Stimulated activated CD8-positive, alpha-beta memory T cell treated with anti-CD3 and anti-CD28 coated beads, Interleukin-7, amount 100 ng/mL, for 1 hour (primary cell): ENCODE results near the gene SERINC5.

ENCODE experiments used
- DNase-seq, 2 donors: peaks; one replicate each; pipeline ENCODE4 v3.0.0-alpha.2; 2020; ENCODE audit warnings: low read depth in 2 of 2

Gene SERINC5

DNA sequence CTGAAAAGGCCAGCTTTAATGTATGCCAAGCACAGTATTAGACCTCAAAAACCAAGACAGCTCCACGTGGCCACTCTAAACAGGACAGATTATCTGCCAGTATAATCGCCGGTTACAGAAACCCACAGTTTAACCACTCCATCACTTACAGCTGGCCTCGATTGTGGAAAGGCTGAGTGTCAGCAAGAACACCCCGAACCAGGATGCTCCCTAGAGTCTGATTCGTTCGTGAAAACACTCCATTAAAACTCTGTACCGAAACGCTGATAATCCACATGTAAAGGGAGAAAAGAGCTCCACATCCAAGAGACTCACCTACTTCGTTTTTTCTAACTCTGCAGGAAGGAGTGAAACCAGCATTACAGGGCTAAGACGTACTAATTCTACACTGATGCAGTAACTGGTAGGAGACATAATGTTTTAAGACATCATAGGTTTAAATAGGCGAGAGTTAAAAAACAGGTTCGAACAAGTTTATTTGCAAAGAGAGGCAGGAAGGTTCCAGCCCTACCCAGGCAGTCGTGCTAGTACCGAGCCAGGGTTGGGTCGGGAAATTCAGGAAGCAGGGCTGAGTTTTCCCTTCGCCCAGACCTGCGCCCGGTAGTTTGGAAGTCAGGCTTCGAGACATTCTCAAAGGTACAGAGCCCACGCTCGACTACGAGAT lies 949 bp downstream of the SERINC5 start:
- DNase-seq = no peak

DNA sequence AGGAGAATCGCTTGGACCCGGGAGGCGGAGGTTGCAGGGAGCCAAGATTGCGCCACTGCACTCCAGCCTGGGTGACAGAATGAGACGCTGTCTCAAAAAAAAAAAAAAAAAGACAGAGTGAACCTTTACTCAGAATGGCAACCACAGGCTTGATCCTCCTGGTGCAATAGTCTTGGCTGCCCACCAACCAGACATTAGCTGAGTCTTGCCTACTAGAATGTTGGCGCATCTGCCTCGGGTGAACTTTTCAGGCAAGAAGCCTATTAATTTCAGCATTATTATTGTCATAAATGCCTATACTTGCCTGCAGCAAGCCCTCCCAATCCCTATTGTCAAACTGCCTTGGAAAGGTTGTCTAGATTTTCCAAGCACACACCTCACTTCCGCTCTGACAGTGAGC lies 4.2 kb downstream of the SERINC5 start:
- DNase-seq = no peak

DNA sequence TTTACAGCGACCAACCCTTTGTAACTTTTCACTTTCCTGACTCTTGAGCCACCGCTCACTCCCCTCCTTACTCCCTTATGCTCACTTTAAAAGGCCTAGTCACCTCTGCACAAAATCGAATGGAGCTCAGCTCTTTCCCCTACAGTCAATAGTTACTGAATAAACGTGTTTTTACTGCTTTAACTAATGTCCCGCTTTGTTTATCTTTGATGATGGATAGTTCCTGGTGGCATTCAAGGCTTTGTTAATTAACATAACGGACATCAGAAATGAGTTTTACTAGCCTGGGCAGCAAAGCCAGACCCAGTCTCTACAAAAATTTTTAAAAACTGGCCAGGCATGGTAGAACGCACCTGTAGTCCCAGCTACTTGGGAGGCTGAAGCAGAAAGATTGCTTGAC lies 5.0 kb downstream of the SERINC5 start:
- no peak for DNase-seq

DNA sequence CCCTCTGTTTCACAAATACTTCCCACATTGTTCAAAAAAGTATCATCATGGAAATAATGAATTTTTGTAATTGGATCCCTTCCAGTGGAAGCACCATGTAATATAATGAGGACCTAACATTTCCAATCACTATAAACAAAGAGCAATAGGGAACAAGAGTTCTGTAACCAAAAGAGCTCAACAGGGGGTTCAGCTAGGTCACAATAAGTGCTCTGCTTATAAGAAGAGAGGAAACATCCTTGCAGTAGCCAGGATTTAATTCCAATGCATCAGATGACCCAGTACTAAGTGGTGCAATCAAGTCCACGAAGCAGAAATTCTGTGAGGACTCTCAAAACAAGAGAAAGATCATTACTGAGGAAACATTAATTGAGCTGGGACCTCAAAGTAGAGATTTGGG lies 5.9 kb downstream of the SERINC5 start:
- no peak for DNase-seq

DNA sequence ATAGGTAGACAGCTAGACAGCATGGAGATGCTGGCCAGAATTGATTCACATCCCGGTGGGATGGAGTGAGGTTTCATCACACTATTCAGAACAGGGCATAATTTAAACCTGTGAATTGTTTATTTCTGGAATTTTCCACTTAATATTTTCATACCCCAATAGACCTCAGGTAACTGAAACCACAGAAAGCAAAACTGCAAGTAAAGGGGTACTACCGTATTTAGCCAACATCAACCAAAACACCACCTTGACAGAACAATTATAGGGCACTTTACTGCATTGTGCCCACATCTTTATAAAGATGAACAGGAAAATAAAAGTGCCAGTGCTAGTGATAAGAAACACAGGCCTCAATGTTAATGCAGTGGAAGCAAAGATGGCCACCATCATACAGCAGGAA lies 7.5 kb downstream of the SERINC5 start:
- no peak for DNase-seq

DNA sequence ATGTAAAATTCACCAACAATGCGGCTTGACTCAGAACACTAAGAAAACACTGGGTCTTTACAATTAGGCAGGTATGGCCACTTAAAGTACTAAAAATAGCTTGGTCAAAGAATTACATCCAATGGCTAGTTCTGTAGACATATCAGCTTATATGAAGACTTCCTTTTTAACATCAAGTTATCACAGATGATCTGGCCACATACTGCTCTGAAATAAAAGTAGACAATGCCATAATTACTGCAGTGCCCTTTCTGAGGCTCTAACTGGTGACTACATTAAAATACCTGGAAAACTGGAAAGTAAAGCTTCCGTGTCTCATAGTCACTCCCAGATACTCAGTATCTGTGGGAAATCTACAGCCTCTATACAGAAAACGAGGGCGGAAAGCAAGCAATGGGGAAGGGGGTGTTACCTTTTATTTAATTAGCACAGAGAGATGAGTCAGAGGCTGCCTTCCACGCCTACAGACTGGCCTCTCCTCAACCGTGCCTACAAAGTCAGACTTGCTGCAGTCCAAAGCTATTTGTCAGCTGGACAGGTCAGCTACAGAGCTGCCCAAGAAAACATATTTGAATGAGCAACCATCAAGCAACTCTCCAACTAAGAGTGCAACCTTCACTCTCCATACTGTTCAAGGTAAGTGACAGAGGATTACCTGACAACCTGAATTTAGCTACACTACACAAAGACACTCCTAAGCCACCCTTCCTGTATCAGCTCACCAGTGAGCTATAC lies 8.7 kb downstream of the SERINC5 start:
- DNase-seq = no peak

DNA sequence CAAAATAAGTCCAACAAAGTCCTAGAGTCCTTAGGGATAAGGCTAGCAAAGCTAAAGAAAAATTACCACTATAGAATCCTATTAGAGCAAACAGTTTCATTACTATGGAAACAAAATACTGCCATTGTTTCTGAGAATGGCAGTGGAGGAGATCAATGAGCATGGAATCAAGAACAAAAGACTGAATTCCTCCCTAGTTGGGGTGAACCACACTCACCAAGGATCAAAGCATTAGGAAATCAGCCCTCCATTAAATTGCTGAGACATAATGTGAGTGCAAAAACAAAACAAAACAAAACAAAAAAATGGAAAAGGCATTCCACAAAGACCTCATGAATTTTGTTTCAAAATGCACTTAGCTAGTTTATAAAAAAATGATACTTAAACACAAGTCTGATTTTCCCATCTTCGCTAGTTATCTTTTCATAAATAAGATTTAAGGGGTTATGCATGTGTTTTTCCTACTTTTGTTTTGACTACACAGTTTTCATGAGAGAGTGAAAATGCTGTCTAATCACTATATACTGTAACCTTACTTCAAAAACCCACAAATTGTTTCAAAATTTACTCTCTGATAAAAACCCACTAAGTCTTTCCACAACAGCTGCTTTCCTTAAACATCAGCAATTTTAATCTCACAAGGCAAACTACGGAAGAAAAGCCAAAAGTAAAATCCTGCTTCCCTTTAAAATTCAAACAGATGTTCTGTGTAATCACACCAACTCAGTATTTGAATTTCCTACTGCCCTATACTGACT lies 9.7 kb downstream of the SERINC5 start:
- DNase-seq = no peak

DNA sequence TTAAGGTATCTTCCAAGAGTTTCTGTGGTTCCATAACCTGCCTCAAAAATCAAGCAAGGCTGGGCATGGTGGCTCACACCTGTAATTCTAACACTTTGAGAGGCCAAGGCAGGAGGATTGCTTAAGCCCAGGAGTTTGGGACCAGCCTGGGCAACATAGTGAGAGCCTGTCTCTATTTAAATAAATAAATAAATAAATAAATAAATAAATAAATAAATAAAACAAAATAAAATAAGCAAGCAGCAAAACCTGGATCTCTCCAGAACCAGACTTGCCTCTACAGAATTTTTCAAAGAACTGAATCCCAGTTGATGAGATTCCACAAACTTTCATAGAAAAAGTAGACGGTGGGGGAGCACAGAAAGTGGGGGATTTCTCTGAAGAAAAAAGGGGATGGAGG lies 12.3 kb downstream of the SERINC5 start:
- DNase-seq = no peak

DNA sequence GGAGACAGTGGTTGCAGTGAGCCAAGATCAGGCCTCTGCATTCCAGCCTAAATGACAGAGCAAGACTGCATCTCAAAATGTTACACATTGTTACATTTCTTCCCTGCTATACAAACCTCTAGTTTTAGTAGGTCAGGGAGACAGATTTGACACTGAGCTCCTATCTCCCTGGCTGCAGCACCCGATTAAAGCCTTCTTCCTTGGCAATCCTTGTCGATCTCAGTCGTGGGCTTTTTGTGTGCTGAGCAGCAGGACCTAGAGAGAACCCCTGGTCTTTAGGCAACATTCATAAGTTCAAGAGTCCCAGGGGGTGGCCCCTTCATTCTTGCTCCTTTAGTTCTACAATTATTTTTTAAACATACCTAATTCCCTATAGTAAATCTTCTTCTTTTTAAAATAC lies 13.0 kb downstream of the SERINC5 start:
- no peak for DNase-seq

DNA sequence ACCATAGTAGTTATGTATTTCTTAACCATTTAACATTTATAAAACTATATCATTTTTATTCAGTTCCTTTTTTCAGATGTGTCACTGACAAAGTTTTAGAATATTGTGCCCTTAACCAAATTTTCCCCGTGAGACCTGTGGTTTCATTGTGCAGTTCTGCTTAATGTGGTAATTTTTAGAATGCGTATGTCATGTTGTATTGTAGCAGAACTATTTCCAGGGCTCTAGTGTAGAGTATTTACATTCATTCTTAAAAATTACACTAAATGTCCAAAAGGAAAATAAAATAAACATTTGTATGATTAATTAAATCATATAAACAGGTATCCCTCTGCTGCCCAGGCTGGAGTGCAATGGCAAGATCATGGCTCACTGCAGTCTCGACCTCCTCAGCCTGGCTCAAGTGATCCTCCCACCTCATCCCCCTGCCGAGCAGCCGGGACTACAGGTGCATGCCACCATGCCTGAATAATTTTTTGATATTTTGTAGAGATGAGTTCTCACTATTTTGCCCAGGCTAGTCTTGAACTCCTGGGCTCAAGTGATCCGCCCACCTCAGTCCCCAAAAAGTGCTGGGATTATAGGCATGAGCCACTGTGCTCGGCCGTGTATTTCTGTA lies 15.4 kb downstream of the SERINC5 start:
- DNase-seq = no peak

DNA sequence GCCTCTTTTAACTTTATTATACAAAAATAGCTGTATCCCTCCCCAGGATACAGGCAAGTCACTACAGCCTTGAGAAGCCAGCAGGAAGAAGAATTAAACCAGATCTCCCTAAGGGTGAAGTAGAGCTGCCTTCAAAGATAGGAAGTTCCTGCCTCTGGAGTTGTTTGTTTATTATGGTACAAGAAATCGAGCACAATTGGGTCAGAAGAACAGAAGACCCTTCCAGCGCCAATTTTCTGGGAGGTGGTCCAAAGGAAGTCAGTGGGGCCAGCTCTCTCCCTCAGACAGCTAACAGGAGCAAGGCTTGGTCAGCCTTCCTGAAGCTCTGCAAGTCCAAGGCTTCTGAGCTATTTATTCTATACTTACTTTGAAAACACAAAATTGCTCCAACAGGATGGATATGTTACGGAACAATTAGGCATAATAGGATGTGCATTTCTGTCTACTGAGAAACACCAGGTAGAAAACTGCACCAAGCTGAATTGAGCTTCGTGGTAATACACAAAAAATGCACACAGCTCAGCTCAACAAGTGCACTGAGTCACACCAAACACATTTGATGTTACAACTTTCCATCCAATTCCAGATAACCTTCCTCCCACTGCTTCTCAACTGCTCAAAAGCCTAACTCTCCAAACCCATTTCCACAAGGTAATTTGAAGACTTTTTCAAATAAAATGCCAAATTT lies 16.0 kb downstream of the SERINC5 start:
- no peak for DNase-seq

DNA sequence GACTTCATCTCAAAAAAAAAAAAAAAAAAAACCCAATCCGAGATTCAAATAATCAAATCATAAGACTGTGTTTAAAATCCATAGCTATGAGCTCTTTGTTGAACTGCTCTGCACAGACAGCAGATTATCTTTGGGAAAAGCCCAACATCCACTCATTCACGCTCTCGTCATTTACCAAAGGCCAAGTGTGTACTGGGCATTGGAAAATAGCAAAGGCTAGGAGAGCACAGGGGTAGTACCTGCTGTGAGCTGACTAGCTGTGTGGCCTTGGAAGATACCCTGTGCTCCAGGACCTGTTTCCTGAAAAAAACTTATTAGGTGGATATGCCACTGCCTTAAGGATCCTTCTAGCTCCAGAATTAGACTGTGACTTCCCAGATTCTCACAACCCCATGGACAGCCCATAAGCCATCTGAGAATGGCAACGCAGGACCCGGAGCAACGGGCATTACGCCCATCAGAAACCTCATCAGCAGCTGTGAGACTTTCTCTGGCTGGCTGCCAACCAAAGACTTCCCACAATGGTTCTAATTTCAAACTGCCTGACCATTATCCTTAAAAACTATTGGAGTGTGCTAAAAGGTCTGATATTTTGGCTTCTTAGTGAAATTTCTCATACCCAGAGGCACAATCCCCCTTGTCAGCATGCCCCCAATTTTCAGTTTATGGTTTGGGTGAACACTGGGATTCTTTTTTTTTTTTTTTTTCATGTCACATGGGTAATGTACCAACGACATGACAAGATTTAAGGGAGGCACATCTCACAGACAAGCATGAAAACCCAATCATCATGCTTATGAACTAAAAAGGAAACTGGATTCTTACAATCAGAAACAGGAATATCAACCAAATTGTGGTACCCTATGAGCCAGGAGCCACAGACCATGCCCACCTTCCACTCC lies 16.8 kb downstream of the SERINC5 start:
- no peak for DNase-seq

DNA sequence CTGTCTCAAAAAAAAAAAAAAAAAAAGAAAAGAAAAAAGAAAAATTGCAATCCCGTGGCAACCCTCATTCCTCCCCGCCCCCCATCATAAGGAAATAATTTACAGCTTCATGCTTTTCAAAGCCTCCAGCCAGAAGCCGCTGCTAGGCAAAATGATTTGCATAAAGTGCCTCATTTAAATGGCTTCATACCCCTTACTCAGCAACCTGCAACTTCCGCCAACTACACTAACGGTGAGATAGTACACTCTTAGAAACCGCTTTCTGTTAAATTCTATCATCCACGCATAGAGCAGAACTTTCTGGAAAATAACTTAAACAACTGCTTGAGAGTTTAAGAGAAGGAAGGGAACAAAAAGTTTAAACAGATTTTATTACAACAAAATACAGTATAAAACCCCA lies 17.8 kb downstream of the SERINC5 start:
- no peak for DNase-seq

DNA sequence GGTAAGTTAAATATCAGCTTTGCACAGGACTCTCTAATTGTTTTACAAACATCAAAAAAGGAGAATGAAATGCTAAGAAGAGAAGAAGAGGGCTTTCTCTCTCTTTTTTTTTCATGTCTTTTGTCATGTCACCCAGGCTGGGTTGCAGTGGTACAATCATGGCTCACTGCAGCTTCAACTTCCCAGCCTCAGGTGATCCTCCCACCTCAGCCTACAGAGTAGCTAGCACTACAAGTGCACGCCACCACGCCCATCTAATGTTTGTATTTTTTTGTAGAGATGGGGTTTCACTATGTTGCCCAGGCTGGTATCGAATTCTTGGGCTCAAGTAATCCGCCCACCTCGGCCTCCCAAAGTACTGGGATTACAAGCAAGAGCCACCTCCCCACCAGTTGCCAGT lies 18.6 kb downstream of the SERINC5 start:
- no peak for DNase-seq

DNA sequence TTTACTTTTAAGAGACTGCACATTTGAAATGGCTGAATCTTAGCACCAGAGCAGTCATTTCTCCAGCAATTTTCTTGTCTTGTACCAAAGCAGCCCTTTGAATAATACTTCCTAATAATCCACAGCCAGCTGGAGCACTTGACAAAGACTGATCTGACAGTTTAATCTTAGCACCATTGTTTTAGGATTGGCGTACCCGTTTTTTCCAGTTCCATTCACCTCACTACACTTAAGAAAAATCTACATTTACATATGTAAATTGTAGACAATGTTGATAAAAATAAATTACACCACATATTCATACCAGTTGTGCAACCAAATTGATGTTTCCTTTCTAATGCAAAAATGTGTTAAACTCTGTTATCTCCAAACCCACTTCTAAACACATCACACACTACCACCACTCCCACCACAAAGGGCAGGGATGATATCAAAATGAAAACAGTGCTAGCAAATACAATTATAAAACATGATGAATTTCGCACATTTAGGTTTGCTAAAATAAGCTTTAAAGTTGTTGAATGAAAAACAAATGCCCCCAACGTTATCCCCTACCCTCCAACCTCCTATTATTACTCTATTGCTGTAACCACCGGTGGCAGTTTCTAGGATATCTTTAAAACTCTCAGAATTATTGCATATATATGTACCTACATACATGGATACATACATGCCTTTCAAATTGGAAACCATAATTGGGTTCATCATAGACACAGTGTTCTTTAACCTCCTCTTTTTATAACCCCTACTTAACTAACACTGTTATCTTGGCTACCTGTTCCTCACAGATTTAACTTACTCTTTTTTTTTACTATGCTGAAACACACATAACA lies 21.5 kb downstream of the SERINC5 start:
- DNase-seq = no peak

DNA sequence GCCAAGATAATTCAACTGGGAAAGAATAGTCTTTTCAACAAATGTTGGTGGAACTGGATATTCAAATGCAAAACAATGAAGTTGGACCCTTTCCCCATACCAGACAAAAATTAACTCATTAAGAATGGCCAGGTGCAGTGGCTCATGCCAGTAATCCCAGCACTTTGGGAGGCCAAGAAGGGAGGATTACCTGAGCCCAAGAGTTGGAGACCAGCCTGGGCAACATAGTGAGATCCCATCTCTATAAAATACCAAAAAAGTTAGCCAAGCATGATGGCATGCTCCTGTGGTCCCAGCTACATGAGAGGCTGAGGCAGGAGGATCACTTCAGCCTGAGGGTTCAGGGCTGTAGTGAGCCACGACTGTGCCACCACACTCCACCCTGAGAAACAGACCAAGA lies 24.2 kb downstream of the SERINC5 start:
- DNase-seq = no peak

DNA sequence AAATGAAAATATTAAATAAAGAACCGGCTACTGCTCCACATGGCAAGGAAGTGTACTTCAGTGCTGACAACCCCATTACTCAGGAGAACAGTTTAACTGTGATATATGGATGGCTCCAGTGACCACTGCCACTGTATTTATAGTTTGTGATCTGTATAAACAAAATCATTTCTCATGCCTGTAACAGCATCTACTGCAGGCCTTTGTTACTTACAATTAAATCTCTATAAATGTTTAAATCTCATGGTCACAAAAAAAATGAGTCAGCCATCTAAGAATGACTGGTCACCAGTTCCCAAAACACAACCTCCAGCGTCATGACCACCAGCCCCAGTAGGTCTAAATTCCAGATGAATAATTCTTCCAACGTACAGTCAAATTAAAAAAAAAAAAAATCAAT lies 24.6 kb downstream of the SERINC5 start:
- no peak for DNase-seq

DNA sequence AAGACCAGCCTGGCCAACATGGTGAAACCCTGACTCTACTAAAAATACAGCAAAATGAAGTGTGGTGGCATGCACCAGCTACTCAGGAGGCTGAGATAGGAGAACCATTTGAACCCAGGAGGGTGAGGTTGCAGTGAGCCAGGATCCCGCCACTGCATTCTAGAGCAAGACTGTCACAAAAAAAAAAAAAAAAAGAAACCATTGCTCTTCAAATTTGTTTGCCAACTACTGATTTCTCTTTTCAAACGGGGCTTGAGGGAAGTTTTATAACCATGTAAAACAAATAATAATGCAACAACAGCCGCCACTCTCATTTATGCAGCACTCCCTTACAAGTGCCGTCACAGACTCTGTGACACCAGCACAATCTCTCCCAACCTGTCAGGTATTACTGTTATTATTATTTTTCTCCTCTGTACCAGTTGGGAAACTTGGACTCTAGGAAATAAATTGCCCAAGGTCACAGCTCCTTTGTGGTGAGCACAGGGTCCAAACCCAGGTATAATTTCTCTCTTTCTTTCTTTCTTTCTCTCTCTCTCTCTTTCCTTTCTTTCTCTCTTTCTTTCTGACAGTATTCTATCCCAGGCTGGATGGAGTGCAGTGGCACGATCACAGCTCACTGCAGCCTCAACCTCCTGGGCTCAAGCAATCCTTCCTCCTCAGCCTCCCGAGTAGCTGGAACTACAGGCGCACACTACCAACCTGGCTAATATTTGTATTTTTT lies 25.4 kb downstream of the SERINC5 start:
- DNase-seq = no peak

DNA sequence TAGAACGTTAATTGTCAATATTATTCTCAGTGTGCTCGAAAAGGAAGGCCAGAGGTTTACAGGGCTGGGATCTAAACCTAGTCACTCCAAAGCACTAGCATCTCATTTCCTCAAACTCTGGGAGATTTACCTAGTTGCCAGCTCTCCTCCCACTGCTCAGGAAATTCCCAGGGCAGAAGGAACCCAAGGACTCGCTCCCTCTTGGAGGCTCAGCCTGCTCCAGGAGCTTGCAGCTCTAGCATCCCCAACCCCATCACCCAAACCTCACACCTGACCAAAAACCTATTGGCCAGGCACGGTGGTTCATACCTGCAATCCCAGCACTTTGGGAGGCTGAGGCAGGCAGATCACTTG lies 26.0 kb downstream of the SERINC5 start:
- no peak for DNase-seq
